HEK293 (cell line): ENCODE measurements around the gene SMURF1.

Experiments
- GLI2 ChIP-seq: fragments of 450-650 bp; formaldehyde crosslinking; IDR thresholded peaks from 2 replicates; pipeline ENCODE4; 2017; ENCODE audit warnings: missing biosample characterization, missing genetic modification characterization, low read depth, borderline replicate concordance
- GLIS1 ChIP-seq: fragments of 450-650 bp; formaldehyde crosslinking; IDR thresholded peaks from 2 replicates; pipeline ENCODE4 v1.5.1; 2016; ENCODE audit warnings: missing biosample characterization, missing genetic modification characterization
- PRDM2 ChIP-seq: fragments of 450-650 bp; formaldehyde crosslinking; IDR thresholded peaks from 2 replicates; pipeline ENCODE4 v1.5.1; 2016; ENCODE audit warnings: missing biosample characterization, missing genetic modification characterization, borderline replicate concordance
- ZEB2 ChIP-seq: fragments of 450-650 bp; formaldehyde crosslinking; IDR thresholded peaks from 2 replicates; pipeline ENCODE4 v1.5.1; 2016; ENCODE audit warnings: missing biosample characterization, missing genetic modification characterization
- ZNF146 ChIP-seq: fragments of 450-650 bp; formaldehyde crosslinking; IDR thresholded peaks from 2 replicates; pipeline ENCODE4 v1.5.1; 2016; ENCODE audit warnings: missing biosample characterization, missing genetic modification characterization
- ZNF184 ChIP-seq: fragments of 450-650 bp; IDR thresholded peaks from 2 replicates; pipeline ENCODE4 v1.5.1; 2018; ENCODE audit warnings: missing biosample characterization, mild to moderate bottlenecking, missing genetic modification characterization
- ZNF211 ChIP-seq: fragments of 450-650 bp; formaldehyde crosslinking; IDR thresholded peaks from 2 replicates; pipeline ENCODE4 v1.5.1; 2016; ENCODE audit warnings: low read depth, missing biosample characterization, missing genetic modification characterization
- ZNF266 ChIP-seq: fragments of 450-650 bp; formaldehyde crosslinking; IDR thresholded peaks from 2 replicates; pipeline ENCODE4 v1.5.1; 2016; ENCODE audit warnings: missing biosample characterization, missing genetic modification characterization, low read depth
- ZNF280C ChIP-seq: fragments of 450-650 bp; formaldehyde crosslinking; IDR thresholded peaks from 2 replicates; pipeline ENCODE4 v1.5.1; 2016; ENCODE audit warnings: missing biosample characterization, missing genetic modification characterization
- ZNF292 ChIP-seq: fragments of 450-650 bp; formaldehyde crosslinking; IDR thresholded peaks from 2 replicates; pipeline ENCODE4 v1.5.1; 2016; ENCODE audit warnings: low read depth, missing biosample characterization, missing genetic modification characterization, borderline replicate concordance
- ZNF341 ChIP-seq: fragments of 450-650 bp; formaldehyde crosslinking; IDR thresholded peaks from 2 replicates; pipeline ENCODE4; 2016; ENCODE audit warnings: low read depth, missing biosample characterization, missing genetic modification characterization
- ZNF354C ChIP-seq: fragments of 450-650 bp; formaldehyde crosslinking; IDR thresholded peaks from 2 replicates; pipeline ENCODE4 v1.5.1; 2016; ENCODE audit warnings: missing biosample characterization, missing genetic modification characterization, low read depth, borderline replicate concordance
- ZNF416 ChIP-seq: fragments of 450-650 bp; formaldehyde crosslinking; IDR thresholded peaks from 2 replicates; pipeline ENCODE4 v1.5.1; 2016; ENCODE audit warnings: missing biosample characterization, missing genetic modification characterization
- ZNF501 ChIP-seq: fragments of 450-650 bp; formaldehyde crosslinking; IDR thresholded peaks from 2 replicates; pipeline ENCODE4 v1.5.1; 2016; ENCODE audit warnings: missing biosample characterization, missing genetic modification characterization
- ZNF514 ChIP-seq: fragments of 450-650 bp; formaldehyde crosslinking; IDR thresholded peaks from 2 replicates; pipeline ENCODE4 v1.5.1; 2016; ENCODE audit warnings: missing biosample characterization, missing genetic modification characterization
- ZNF530 ChIP-seq: fragments of 450-650 bp; formaldehyde crosslinking; IDR thresholded peaks from 2 replicates; pipeline ENCODE4 v1.5.1; 2016; ENCODE audit warnings: low read depth, missing biosample characterization, missing genetic modification characterization
- ZNF621 ChIP-seq: fragments of 450-650 bp; formaldehyde crosslinking; IDR thresholded peaks from 2 replicates; pipeline ENCODE4 v1.5.1; 2017; ENCODE audit warnings: missing biosample characterization, missing genetic modification characterization
- ZNF624 ChIP-seq: fragments of 450-650 bp; formaldehyde crosslinking; IDR thresholded peaks from 2 replicates; pipeline ENCODE4 v1.5.1; 2017; ENCODE audit warnings: missing biosample characterization, missing genetic modification characterization
- ZNF639 ChIP-seq: fragments of 450-650 bp; formaldehyde crosslinking; IDR thresholded peaks from 2 replicates; pipeline ENCODE4 v1.5.1; 2016; ENCODE audit warnings: missing biosample characterization, missing genetic modification characterization
- ZSCAN4 ChIP-seq: fragments of 450-650 bp; formaldehyde crosslinking; IDR thresholded peaks from 2 replicates; pipeline ENCODE4 v1.5.1; 2017; ENCODE audit warnings: missing biosample characterization, missing genetic modification characterization
- TF ChIP-seq, protein P1 (sequence below): fragments of 450-650 bp; formaldehyde crosslinking; IDR thresholded peaks from 2 replicates; pipeline ENCODE4 v1.5.1; 2016; ENCODE audit warnings: missing biosample characterization, missing genetic modification characterization
- TF ChIP-seq, protein P2 (sequence below): fragments of 450-650 bp; formaldehyde crosslinking; IDR thresholded peaks from 2 replicates; pipeline ENCODE4 v1.5.1; 2016; ENCODE audit warnings: missing biosample characterization, missing genetic modification characterization
- TF ChIP-seq, protein P3 (sequence below): fragments of 450-650 bp; formaldehyde crosslinking; IDR thresholded peaks from 2 replicates; pipeline ENCODE4 v1.5.1; 2016; ENCODE audit warnings: missing biosample characterization, missing genetic modification characterization

Gene SMURF1

DNA sequence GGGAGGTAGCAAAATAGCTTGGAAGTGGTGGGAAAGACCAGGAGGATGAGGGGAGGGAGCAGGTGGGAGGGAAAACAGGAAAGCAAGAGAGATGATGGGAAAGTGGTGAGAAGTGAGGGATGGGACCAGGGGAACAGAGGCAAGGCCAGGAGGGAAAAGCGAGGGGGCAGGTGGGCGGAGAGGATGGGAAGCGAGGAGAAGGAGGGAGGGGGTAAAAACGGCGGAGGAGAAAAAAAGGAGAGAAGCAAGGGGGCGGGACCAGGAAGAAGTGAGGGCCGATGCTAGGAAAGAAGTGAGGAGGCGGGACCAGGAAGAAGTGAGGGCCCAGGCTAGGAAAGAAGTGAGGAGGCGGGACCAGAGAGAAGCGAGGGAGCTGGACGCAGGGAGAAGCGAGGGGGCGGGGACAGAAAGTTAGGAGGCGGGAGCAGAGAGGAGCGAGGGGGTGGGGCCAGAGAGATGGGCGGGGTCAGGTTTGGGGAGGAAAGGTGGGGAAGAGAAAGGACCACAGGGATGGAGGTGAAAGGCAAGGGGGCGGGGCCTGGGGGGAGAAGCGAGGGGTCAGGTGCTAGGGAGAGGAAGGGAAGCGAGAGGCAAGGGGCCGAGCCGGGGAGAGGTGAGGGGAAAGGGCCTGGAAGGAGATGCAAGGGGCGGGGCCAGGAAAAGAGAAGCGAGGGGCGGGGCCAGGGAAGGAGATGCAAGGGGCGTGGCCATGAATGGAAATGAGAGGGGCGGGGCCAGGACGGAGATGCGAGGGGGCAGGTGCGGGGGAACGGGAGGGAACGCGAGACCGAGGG, 984 bp downstream of the SMURF1 start (continued):
- TF ChIP-seq PRDM2 (tag by site-specific recombination) (no peak), ZNF514 (tag by site-specific recombination) (no peak), GLIS1 (tag by site-specific recombination) (no peak), ZNF624 (no peak), ZNF530 (tag by site-specific recombination) (no peak), ZSCAN4 (tag by site-specific recombination) (no peak), ZNF341 (tag by site-specific recombination) (peak; percentile 76), ZEB2 (peak; percentile 72), ZNF501 (tag by site-specific recombination) (no peak), ZNF621 (tag by site-specific recombination) (no peak), ZNF280C (tag by site-specific recombination) (no peak), ZNF416 (tag by site-specific recombination) (no peak), ZNF266 (tag by site-specific recombination) (peak; percentile 50), GLI2 (no peak), ZNF146 (tag by site-specific recombination) (peak; percentile 41; the same call in 1 of the 2 replicates), ZNF211 (no peak), ZNF184 (no peak), ZNF292 (no peak), ZNF639 (tag by site-specific recombination) (peak; percentile 52; the same call in 1 of the 2 replicates), ZNF354C (tag by site-specific recombination) (no peak)
- TF ChIP-seq, protein P1, sequence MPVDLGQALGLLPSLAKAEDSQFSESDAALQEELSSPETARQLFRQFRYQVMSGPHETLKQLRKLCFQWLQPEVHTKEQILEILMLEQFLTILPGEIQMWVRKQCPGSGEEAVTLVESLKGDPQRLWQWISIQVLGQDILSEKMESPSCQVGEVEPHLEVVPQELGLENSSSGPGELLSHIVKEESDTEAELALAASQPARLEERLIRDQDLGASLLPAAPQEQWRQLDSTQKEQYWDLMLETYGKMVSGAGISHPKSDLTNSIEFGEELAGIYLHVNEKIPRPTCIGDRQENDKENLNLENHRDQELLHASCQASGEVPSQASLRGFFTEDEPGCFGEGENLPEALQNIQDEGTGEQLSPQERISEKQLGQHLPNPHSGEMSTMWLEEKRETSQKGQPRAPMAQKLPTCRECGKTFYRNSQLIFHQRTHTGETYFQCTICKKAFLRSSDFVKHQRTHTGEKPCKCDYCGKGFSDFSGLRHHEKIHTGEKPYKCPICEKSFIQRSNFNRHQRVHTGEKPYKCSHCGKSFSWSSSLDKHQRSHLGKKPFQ (tag by site-specific recombination), result no peak
- TF ChIP-seq, protein P2, sequence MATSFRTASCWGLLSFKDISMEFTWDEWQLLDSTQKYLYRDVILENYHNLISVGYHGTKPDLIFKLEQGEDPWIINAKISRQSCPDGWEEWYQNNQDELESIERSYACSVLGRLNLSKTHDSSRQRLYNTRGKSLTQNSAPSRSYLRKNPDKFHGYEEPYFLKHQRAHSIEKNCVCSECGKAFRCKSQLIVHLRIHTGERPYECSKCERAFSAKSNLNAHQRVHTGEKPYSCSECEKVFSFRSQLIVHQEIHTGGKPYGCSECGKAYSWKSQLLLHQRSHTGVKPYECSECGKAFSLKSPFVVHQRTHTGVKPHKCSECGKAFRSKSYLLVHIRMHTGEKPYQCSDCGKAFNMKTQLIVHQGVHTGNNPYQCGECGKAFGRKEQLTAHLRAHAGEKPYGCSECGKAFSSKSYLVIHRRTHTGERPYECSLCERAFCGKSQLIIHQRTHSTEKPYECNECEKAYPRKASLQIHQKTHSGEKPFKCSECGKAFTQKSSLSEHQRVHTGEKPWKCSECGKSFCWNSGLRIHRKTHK (tag by site-specific recombination), result no peak
- TF ChIP-seq, protein P3, sequence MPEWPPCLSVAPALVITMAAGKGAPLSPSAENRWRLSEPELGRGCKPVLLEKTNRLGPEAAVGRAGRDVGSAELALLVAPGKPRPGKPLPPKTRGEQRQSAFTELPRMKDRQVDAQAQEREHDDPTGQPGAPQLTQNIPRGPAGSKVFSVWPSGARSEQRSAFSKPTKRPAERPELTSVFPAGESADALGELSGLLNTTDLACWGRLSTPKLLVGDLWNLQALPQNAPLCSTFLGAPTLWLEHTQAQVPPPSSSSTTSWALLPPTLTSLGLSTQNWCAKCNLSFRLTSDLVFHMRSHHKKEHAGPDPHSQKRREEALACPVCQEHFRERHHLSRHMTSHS (tag by site-specific recombination), result no peak
